Measurements from ENCODE around the gene CEP112.

GRCh38 chr17:65902155-65902554, 289.8 kb downstream of the CEP112 start:
- no peak for TF ChIP-seq BACH1 (IDR thresholded peaks at IDR 0.05; ENCODE audit: low read length)
- no peak for TF ChIP-seq POLR2A (IDR thresholded peaks at IDR 0.05; ENCODE audit: control extremely low read depth in 1 of 2, low read depth in 2 of 2, low read length in 2 of 2)
- TF ChIP-seq CTCF (IDR thresholded peaks at IDR 0.05; ENCODE audit: control extremely low read depth in 1 of 3, insufficient read depth in 1 of 3, low read depth in 1 of 3, low read length in 3 of 3): no peak
- no peak for TF ChIP-seq SP1 (IDR thresholded peaks at IDR 0.05; ENCODE audit: low read depth, low read length)
- no peak for TF ChIP-seq CHD1 (IDR thresholded peaks at IDR 0.05; ENCODE audit: low read depth, low read length)
- TF ChIP-seq, protein P1, sequence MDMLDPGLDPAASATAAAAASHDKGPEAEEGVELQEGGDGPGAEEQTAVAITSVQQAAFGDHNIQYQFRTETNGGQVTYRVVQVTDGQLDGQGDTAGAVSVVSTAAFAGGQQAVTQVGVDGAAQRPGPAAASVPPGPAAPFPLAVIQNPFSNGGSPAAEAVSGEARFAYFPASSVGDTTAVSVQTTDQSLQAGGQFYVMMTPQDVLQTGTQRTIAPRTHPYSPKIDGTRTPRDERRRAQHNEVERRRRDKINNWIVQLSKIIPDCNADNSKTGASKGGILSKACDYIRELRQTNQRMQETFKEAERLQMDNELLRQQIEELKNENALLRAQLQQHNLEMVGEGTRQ (IDR thresholded peaks at IDR 0.05; ENCODE audit: low read length): no peak
- TF ChIP-seq YY1 (IDR thresholded peaks at IDR 0.05; ENCODE audit: low read depth, low read length): no peak
- no peak for TF ChIP-seq ATF2 (IDR thresholded peaks at IDR 0.05; ENCODE audit: low read length)
- TF ChIP-seq TCF12 (IDR thresholded peaks at IDR 0.05; ENCODE audit: low read depth, low read length): no peak

Data from H1 (cell line).